Neural cell (in vitro differentiated cells): Measurements from ENCODE around the gene ZNF536. TPM values are rescaled to one million over a fixed set of nuclear protein-coding genes. Genes with fewer than 3 reads are reported as not detected.

Experiments
- H2AFZ ChIP-seq: fragments of 200-600, 300-800 bp; sonication (generic), shearing (Covaris generic); 2 replicates; pipeline ENCODE4 v1.6.0; 2014; ENCODE audit warnings: low read depth, mild to moderate bottlenecking, antibody characterized with exemption, low read length, moderate library complexity
- H3F3A ChIP-seq: fragments of 200-600 bp; shearing (Covaris generic); 2 replicates; pipeline ENCODE4 v1.6.1; 2016; ENCODE audit warnings: mild to moderate bottlenecking, moderate library complexity, mixed read lengths, antibody characterized with exemption, low read length; ENCODE audit not compliant: insufficient read depth, poor library complexity, severe bottlenecking
- H3K27ac ChIP-seq: fragments of 200-600, 300-800 bp; sonication (generic), shearing (Covaris generic); 2 replicates; pipeline ENCODE4 v1.5.1; 2014; ENCODE audit warnings: mild to moderate bottlenecking, low read length, moderate library complexity
- H3K27me3 ChIP-seq: fragments of 300-800, 200-600 bp; sonication (generic), shearing (Covaris generic); 2 replicates; pipeline ENCODE4 v1.6.0; 2014; ENCODE audit warnings: mild to moderate bottlenecking, low read depth, low read length, moderate library complexity; ENCODE audit not compliant: insufficient read depth
- H3K36me3 ChIP-seq: fragments of 300-800, 200-600 bp; sonication (generic), shearing (Covaris generic); 2 replicates; pipeline ENCODE4 v1.5.1; 2014; ENCODE audit warnings: mild to moderate bottlenecking, antibody characterized with exemption, low read length, moderate library complexity; ENCODE audit not compliant: insufficient read depth
- H3K4me2 ChIP-seq: fragments of 300-800, 200-600 bp; sonication (generic), shearing (Covaris generic); 2 replicates; pipeline ENCODE4 v1.6.0; 2014; ENCODE audit warnings: mild to moderate bottlenecking, low read length
- H3K4me3 ChIP-seq: fragments of 300-800, 200-600 bp; sonication (generic), shearing (Covaris generic); 2 replicates; pipeline ENCODE4 v1.5.1; 2014; ENCODE audit warnings: mild to moderate bottlenecking, low read length, moderate library complexity
- H3K79me2 ChIP-seq: fragments of 200-600 bp; shearing (Covaris generic); replicated peaks from 2 replicates; pipeline ENCODE4 v1.6.0; 2014; ENCODE audit warnings: mild to moderate bottlenecking, low read length, moderate library complexity; ENCODE audit not compliant: insufficient read depth
- H3K9ac ChIP-seq: fragments of 300-800, 200-600 bp; sonication (generic), shearing (Covaris generic); 2 replicates; pipeline ENCODE4 v1.6.1; 2016; ENCODE audit warnings: mild to moderate bottlenecking, low read length, mixed read lengths
- H3K9me2 ChIP-seq: fragments of 200-600 bp; shearing (Covaris generic); 2 replicates; pipeline ENCODE4 v1.6.1; 2016; ENCODE audit warnings: mild to moderate bottlenecking, low read length, mixed read lengths; ENCODE audit not compliant: insufficient read depth
- H3K9me3 ChIP-seq: fragments of 200-600, 300-800 bp; sonication (generic), shearing (Covaris generic); 2 replicates; pipeline ENCODE4 v1.6.1; 2016; ENCODE audit warnings: mild to moderate bottlenecking, mixed run types, low read length, moderate library complexity, mixed read lengths
- H4K20me1 ChIP-seq: fragments of 200-600 bp; shearing (Covaris generic); 2 replicates; pipeline ENCODE4 v1.6.1; 2016; ENCODE audit warnings: mild to moderate bottlenecking, mixed run types; ENCODE audit not compliant: insufficient read depth
- CTCF ChIP-seq: fragments of 450-650 bp; IDR thresholded peaks from 2 replicates; pipeline ENCODE4 v1.5.1; 2014; ENCODE audit warnings: antibody characterized with exemption, mild to moderate bottlenecking, moderate library complexity; ENCODE audit not compliant: poor library complexity, severe bottlenecking
- EP300 ChIP-seq: fragments of 450-650 bp; conservative IDR thresholded peaks from 2 replicates; pipeline ENCODE4 v1.6.1; 2014; ENCODE audit warnings: antibody characterized with exemption, mild to moderate bottlenecking, moderate library complexity; ENCODE audit not compliant: poor library complexity, severe bottlenecking
- EZH2 ChIP-seq: fragments of 200-600, 300-800 bp; shearing (Covaris generic), sonication (generic); IDR thresholded peaks from 2 replicates; pipeline ENCODE4 v1.6.1; 2014; ENCODE audit warnings: antibody characterized with exemption, low read length, borderline replicate concordance, mild to moderate bottlenecking; ENCODE audit not compliant: insufficient read depth, poor library complexity, severe bottlenecking
- MXI1 ChIP-seq: fragments of 450-650 bp; conservative IDR thresholded peaks from 2 replicates; pipeline ENCODE4 v1.6.1; 2014; ENCODE audit warnings: antibody characterized with exemption, mild to moderate bottlenecking; ENCODE audit not compliant: poor library complexity, severe bottlenecking
- POLR2AphosphoS5 ChIP-seq: IDR thresholded peaks from 2 replicates; pipeline ENCODE4 v1.6.1; 2012
- RAD21 ChIP-seq: fragments of 450-650 bp; conservative IDR thresholded peaks from 2 replicates; pipeline ENCODE4 v1.6.1; 2014; ENCODE audit warnings: antibody characterized with exemption, mild to moderate bottlenecking, moderate library complexity
- REST ChIP-seq: IDR thresholded peaks from 2 replicates; pipeline ENCODE4 v1.6.1; 2012; ENCODE audit warnings: borderline replicate concordance
- SMC3 ChIP-seq: fragments of 450-650 bp; conservative IDR thresholded peaks from 2 replicates; pipeline ENCODE4 v1.6.1; 2014; ENCODE audit warnings: antibody characterized with exemption, mild to moderate bottlenecking, moderate library complexity; ENCODE audit not compliant: poor library complexity
- TAF1 ChIP-seq: IDR thresholded peaks from 2 replicates; pipeline ENCODE4 v1.6.1; 2012; ENCODE audit warnings: low read depth
- polyA plus RNA-seq: library from polyadenylated mRNA; depleted of rRNA; stranded (reverse); fragments of >200 nt; gene quantifications from 2 replicates; pipeline ENCODE4 v1.2.3, GENCODE V29; 2014

Gene ZNF536
- polyA plus RNA-seq, 1 donor from 2014 or later: 13.9 TPM

- Histone ChIP-seq H3K4me3 (no peak overlapping the region), H3K27ac (no peak overlapping the region)
- TF ChIP-seq RAD21: no peak
- no peak for TF ChIP-seq SMC3
- TF ChIP-seq EZH2: no peak
- TF ChIP-seq REST: no peak
- TF ChIP-seq TAF1: no peak
- TF ChIP-seq CTCF: no peak
- no peak for TF ChIP-seq EP300
- no peak for TF ChIP-seq MXI1
- no peak for TF ChIP-seq POLR2AphosphoS5
Observed at GRCh38 chr19:30558793-30559192, 186.6 kb downstream of the ZNF536 start.

GRCh38 chr19:30559446-30559845 lies 187.3 kb downstream of the ZNF536 start:
- H3K27me3 ChIP-seq: no peaks in the 10 kb centered on the region
- no peaks in the 10 kb centered on the region for H3K79me2 ChIP-seq
- H2AFZ ChIP-seq: no peak overlapping the region
- no peak overlapping the region for H3K9ac ChIP-seq
- no peaks in the 10 kb centered on the region for H3K9me3 ChIP-seq
- no peaks in the 10 kb centered on the region for H4K20me1 ChIP-seq
- TF ChIP-seq POLR2AphosphoS5: no peak
- no peak for TF ChIP-seq TAF1
- no peak for TF ChIP-seq MXI1
- no peak for TF ChIP-seq SMC3
- TF ChIP-seq REST: no peak
- no peak for TF ChIP-seq EP300
- TF ChIP-seq CTCF: no peak
- TF ChIP-seq RAD21: no peak
- no peak for TF ChIP-seq EZH2
- H3K4me3 ChIP-seq: no peak overlapping the region
- H3K4me2 ChIP-seq: no peak overlapping the region
- H3K9me2 ChIP-seq: no peaks in the 10 kb centered on the region
- no peak overlapping the region for H3K27ac ChIP-seq
- H3K36me3 ChIP-seq: no peaks in the 10 kb centered on the region
- no peaks in the 10 kb centered on the region for H3F3A ChIP-seq

More at GRCh38 chr19:30558793-30559192, 186.6 kb downstream of the ZNF536 start:
- Histone ChIP-seq H3K9ac (no peak overlapping the region), H3K4me2 (no peak overlapping the region), H3K9me3 (no peaks in the 10 kb centered on the region), H3K36me3 (no peaks in the 10 kb centered on the region), H3F3A (no peaks in the 10 kb centered on the region), H2AFZ (no peak overlapping the region), H3K79me2 (no peaks in the 10 kb centered on the region), H4K20me1 (no peaks in the 10 kb centered on the region), H3K9me2 (no peaks in the 10 kb centered on the region), H3K27me3 (no peaks in the 10 kb centered on the region)
